ENCODE data around the gene ARHGAP10.

ARHGAP10 gene

GRCh38 chr4:147727476-147728028 is 4.3 kb upstream of the ARHGAP10 start:
- DNase-seq = no peak
- intact Hi-C loops (cut with DNase I) = no loop called here

GRCh38 chr4:147730333-147730732 is 1.6 kb upstream of the ARHGAP10 start:
- intact Hi-C loops (cut with DNase I) = loop anchor here (10.0 kb wide), 2 partner anchors 74 to 114 kb away; no protein-coding TSS in a partner anchor
- no peak for DNase-seq

- intact Hi-C loops (cut with DNase I) = loop anchor here (10.0 kb wide), 2 partner anchors 72 to 112 kb away; no protein-coding TSS in a partner anchor
- peak in 15 of 42 donors; percentile 6 to 43 (median 19) for DNase-seq
These were observed 789 bp downstream of the ARHGAP10 start for GRCh38 chr4:147732518-147733235.

- no peak for DNase-seq
- intact Hi-C loops (cut with DNase I) = loop anchor here (10.0 kb wide), 2 partner anchors 71 to 111 kb away; no protein-coding TSS in a partner anchor
These were observed 1.9 kb downstream of the ARHGAP10 start for GRCh38 chr4:147733716-147734344.

- no peak for DNase-seq
- intact Hi-C loops (cut with DNase I) = loop anchor here (10.0 kb wide), 2 partner anchors 70 to 110 kb away; no protein-coding TSS in a partner anchor
These were observed 2.6 kb downstream of the ARHGAP10 start for GRCh38 chr4:147734496-147734895.

- no peak for DNase-seq
- intact Hi-C loops (cut with DNase I) = loop anchor here (10.0 kb wide), 2 partner anchors 69 to 109 kb away; no protein-coding TSS in a partner anchor
These were observed 3.8 kb downstream of the ARHGAP10 start for GRCh38 chr4:147735413-147736301.

GRCh38 chr4:147736458-147736857 is 4.6 kb downstream of the ARHGAP10 start:
- intact Hi-C loops (cut with DNase I) = loop anchor here (10.0 kb wide), 2 partner anchors 68 to 108 kb away; no protein-coding TSS in a partner anchor
- DNase-seq = no peak

- intact Hi-C loops (cut with DNase I) = loop anchor here (10.0 kb wide), 2 partner anchors 67 to 107 kb away; no protein-coding TSS in a partner anchor
These were observed 5.7 kb downstream of the ARHGAP10 start for GRCh38 chr4:147737623-147738022.

GRCh38 chr4:147739239-147739823 is 7.4 kb downstream of the ARHGAP10 start:
- no peak for DNase-seq
- intact Hi-C loops (cut with DNase I) = loop anchor here (10.0 kb wide), 2 partner anchors 65 to 105 kb away; no protein-coding TSS in a partner anchor

More at GRCh38 chr4:147737623-147738022, 5.7 kb downstream of the ARHGAP10 start:
- DNase-seq = no peak

GRCh38 chr4:147740176-147740575 is 8.3 kb downstream of the ARHGAP10 start:
- intact Hi-C loops (cut with DNase I) = no loop called here
- no peak for DNase-seq

- intact Hi-C loops (cut with DNase I) = no loop called here
- no peak for DNase-seq
These were observed 9.4 kb downstream of the ARHGAP10 start for GRCh38 chr4:147741190-147741788.

GRCh38 chr4:147747787-147748454 is 16.0 kb downstream of the ARHGAP10 start:
- no peak for DNase-seq
- intact Hi-C loops (cut with DNase I) = no loop called here

- intact Hi-C loops (cut with DNase I) = no loop called here
- no peak for DNase-seq
These were observed 18.0 kb downstream of the ARHGAP10 start for GRCh38 chr4:147749811-147750321.

GRCh38 chr4:147753047-147753446 is 21.2 kb downstream of the ARHGAP10 start:
- intact Hi-C loops (cut with DNase I) = no loop called here
- DNase-seq = no peak

GRCh38 chr4:147754037-147754445 is 22.2 kb downstream of the ARHGAP10 start:
- DNase-seq = no peak
- intact Hi-C loops (cut with DNase I) = no loop called here

GRCh38 chr4:147755561-147756295 is 23.8 kb downstream of the ARHGAP10 start:
- no peak for DNase-seq
- intact Hi-C loops (cut with DNase I) = no loop called here

GRCh38 chr4:147756417-147756816 is 24.5 kb downstream of the ARHGAP10 start:
- DNase-seq = no peak
- intact Hi-C loops (cut with DNase I) = no loop called here
